ENCODE results near the gene RAD54L2. TPM values are rescaled to one million over a fixed set of nuclear protein-coding genes. Genes with fewer than 3 reads are reported as not detected.

The RAD54L2 gene
- total and polyA plus RNA-seq, 2 donors (not counting 1 experiment from before 2014, with no cell fraction given) = 5.5 to 17.2 TPM

DNA sequence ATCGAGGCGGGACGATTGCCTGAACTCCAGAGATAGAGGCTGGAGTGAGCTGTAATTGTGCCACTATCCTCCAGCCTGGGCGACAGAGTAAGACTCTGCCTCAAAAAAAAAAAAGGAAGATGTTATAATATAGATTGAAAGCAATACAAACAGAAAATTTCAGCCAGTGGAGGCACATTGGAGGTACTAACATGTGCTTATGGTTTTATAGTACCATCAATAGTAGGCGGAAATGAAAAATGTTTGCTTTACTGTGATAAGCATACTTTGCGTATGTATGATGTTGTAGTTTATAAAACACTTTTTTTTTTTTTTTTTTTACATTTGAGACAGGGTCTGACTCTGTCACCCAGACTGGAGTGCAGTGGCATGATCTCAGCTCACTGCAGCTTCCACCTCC, 8.8 kb downstream of the RAD54L2 start:
- Histone ChIP-seq H3K36me3 (ENCODE audit: control insufficient read depth, insufficient read depth, low read length) (peaks cover 2% of the 10 kb centered on the region), H3K4me1 (ENCODE audit: control insufficient read depth, extremely low read depth, insufficient read depth, low read length) (no peaks in the 10 kb centered on the region), H3K9ac (ENCODE audit: insufficient read depth, low read length) (no peak overlapping the region), H3K4me3 (replicated peaks in 1 of 4; ENCODE audit: control extremely low read depth in 1 of 4, insufficient read depth in 1 of 4, low read depth in 3 of 4, low read length in 4 of 4) (no peak overlapping the region), H4K20me1 (ENCODE audit: control insufficient read depth, extremely low read depth, insufficient read depth, low read length) (no peaks in the 10 kb centered on the region), H3K27me3 (ENCODE audit: control insufficient read depth, insufficient read depth, low read length) (no peaks in the 10 kb centered on the region), H2AFZ (ENCODE audit: low read length) (no peak overlapping the region), H3K79me2 (ENCODE audit: control insufficient read depth, insufficient read depth, low read length) (peaks cover 20% of the 10 kb centered on the region), H3K4me2 (ENCODE audit: extremely low read depth, insufficient read depth, low read length) (no peak overlapping the region), H3K9me3 (ENCODE audit: control insufficient read depth, insufficient read depth, low read depth, low read length) (no peaks in the 10 kb centered on the region), H3K27ac (ENCODE audit: insufficient read depth, low read length) (no peak overlapping the region)
- no peak for DNase-seq (ENCODE audit: low read depth in 2 of 2)
- TF ChIP-seq EZH2 (IDR thresholded peaks at IDR 0.05; ENCODE audit: low read length, missing control alignments) = no peak
- TF ChIP-seq, protein P1, sequence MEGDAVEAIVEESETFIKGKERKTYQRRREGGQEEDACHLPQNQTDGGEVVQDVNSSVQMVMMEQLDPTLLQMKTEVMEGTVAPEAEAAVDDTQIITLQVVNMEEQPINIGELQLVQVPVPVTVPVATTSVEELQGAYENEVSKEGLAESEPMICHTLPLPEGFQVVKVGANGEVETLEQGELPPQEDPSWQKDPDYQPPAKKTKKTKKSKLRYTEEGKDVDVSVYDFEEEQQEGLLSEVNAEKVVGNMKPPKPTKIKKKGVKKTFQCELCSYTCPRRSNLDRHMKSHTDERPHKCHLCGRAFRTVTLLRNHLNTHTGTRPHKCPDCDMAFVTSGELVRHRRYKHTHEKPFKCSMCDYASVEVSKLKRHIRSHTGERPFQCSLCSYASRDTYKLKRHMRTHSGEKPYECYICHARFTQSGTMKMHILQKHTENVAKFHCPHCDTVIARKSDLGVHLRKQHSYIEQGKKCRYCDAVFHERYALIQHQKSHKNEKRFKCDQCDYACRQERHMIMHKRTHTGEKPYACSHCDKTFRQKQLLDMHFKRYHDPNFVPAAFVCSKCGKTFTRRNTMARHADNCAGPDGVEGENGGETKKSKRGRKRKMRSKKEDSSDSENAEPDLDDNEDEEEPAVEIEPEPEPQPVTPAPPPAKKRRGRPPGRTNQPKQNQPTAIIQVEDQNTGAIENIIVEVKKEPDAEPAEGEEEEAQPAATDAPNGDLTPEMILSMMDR (conservative IDR thresholded peaks at IDR 0.05 in 1 of 2, IDR thresholded peaks at IDR 0.05 in 1 of 2; ENCODE audit: low read depth in 1 of 2, low read length in 2 of 2) = no peak

DNA sequence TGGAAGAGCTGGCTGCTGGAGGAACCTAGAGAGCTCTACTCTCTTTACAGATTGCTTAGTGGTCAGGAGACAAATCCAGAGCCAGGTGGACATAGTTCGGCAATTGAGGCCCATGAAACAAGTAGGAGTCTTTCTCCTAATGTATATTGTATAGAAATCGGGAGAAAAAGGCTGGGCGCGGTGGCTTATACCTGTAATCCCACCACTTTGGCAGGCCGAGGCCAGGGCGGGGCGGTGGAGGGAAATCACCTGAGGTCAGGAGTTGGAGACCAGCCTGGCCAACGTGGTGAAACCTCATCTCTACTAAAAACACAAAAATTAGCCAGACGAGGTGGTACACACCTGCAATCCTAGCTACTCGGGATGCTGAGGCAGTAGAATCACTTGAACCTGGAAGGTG, 10.8 kb downstream of the RAD54L2 start:
- Histone ChIP-seq H3K36me3 (ENCODE audit: control insufficient read depth, insufficient read depth, low read length) (no peaks in the 10 kb centered on the region), H3K27me3 (ENCODE audit: control insufficient read depth, insufficient read depth, low read length) (no peaks in the 10 kb centered on the region), H4K20me1 (ENCODE audit: control insufficient read depth, extremely low read depth, insufficient read depth, low read length) (no peaks in the 10 kb centered on the region), H2AFZ (ENCODE audit: low read length) (no peak overlapping the region), H3K9me3 (ENCODE audit: control insufficient read depth, insufficient read depth, low read depth, low read length) (no peaks in the 10 kb centered on the region), H3K27ac (ENCODE audit: insufficient read depth, low read length) (no peak overlapping the region), H3K9ac (ENCODE audit: insufficient read depth, low read length) (no peak overlapping the region), H3K4me1 (ENCODE audit: control insufficient read depth, extremely low read depth, insufficient read depth, low read length) (no peaks in the 10 kb centered on the region), H3K4me2 (ENCODE audit: extremely low read depth, insufficient read depth, low read length) (no peak overlapping the region), H3K4me3 (replicated peaks in 1 of 4; ENCODE audit: control extremely low read depth in 1 of 4, insufficient read depth in 1 of 4, low read depth in 3 of 4, low read length in 4 of 4) (no peak overlapping the region), H3K79me2 (ENCODE audit: control insufficient read depth, insufficient read depth, low read length) (peaks cover 8% of the 10 kb centered on the region)
- TF ChIP-seq, protein P1 (conservative IDR thresholded peaks at IDR 0.05 in 1 of 2, IDR thresholded peaks at IDR 0.05 in 1 of 2; ENCODE audit: low read depth in 1 of 2, low read length in 2 of 2) = no peak
- no peak for TF ChIP-seq EZH2 (IDR thresholded peaks at IDR 0.05; ENCODE audit: low read length, missing control alignments)
- no peak for DNase-seq (ENCODE audit: low read depth in 2 of 2)

DNA sequence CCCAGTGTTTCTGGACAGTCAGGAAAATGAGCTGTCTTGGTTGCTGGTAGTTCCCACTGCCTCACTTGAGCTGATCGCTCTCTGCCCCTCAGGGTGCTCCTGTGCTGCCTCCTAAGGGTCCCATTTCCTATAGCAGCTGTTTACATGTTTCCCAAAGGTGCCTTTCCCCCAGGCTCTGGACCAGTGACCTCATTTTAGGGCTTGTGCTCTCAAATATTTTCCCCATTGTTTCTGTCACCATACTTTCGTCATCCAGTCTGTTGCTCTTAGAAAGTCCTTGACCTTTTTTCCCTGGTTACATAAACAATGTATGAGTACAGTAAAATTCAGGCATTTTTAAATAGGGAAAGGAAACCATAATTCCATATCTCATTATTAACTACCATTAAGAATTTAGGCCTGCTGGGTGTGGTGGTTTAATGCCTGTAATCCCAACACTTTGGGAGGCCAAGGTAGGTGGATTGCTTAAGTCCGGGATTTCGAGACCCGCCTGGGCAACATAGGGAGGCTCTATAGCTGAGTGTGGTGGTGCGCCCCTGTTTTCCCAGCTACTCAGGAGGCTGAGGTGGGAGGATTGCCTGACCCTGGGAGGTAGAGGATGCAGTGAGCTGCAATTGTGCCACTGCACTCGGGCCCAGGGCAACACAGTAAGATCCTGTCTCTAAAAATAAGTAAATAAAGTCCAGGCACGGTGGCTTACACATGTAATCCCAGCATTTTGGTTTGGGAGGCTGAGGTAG, 11.7 kb downstream of the RAD54L2 start:
- Histone ChIP-seq H3K79me2 (ENCODE audit: control insufficient read depth, insufficient read depth, low read length) (peaks cover 4% of the 10 kb centered on the region), H3K36me3 (ENCODE audit: control insufficient read depth, insufficient read depth, low read length) (no peaks in the 10 kb centered on the region)

More for the DNA sequence above, 11.7 kb downstream of the RAD54L2 start:
- no peaks in the 10 kb centered on the region for H3K9me3 ChIP-seq (ENCODE audit: control insufficient read depth, insufficient read depth, low read depth, low read length)
- no peak for DNase-seq (ENCODE audit: low read depth in 2 of 2)
- H3K27ac ChIP-seq (ENCODE audit: insufficient read depth, low read length) = no peak overlapping the region
- H3K4me1 ChIP-seq (ENCODE audit: control insufficient read depth, extremely low read depth, insufficient read depth, low read length) = no peaks in the 10 kb centered on the region
- no peak overlapping the region for H3K9ac ChIP-seq (ENCODE audit: insufficient read depth, low read length)
- H3K4me3 ChIP-seq (replicated peaks in 1 of 4; ENCODE audit: control extremely low read depth in 1 of 4, insufficient read depth in 1 of 4, low read depth in 3 of 4, low read length in 4 of 4) = no peak overlapping the region
- H3K4me2 ChIP-seq (ENCODE audit: extremely low read depth, insufficient read depth, low read length) = no peak overlapping the region
- TF ChIP-seq EZH2 (IDR thresholded peaks at IDR 0.05; ENCODE audit: low read length, missing control alignments) = no peak
- TF ChIP-seq, protein P1 (conservative IDR thresholded peaks at IDR 0.05 in 1 of 2, IDR thresholded peaks at IDR 0.05 in 1 of 2; ENCODE audit: low read depth in 1 of 2, low read length in 2 of 2) = no peak
- H2AFZ ChIP-seq (ENCODE audit: low read length) = no peak overlapping the region
- H4K20me1 ChIP-seq (ENCODE audit: control insufficient read depth, extremely low read depth, insufficient read depth, low read length) = no peaks in the 10 kb centered on the region
- no peaks in the 10 kb centered on the region for H3K27me3 ChIP-seq (ENCODE audit: control insufficient read depth, insufficient read depth, low read length)
